ENCODE data around the gene PBXIP1. TPM values are rescaled to one million over a fixed set of nuclear protein-coding genes. Genes with fewer than 3 reads are reported as not detected.

Gene PBXIP1
- total and polyA plus RNA-seq, 10 of the 15 experiments (the other 5 are each of a cell fraction or from before 2014, with no cell fraction given), result 0.63 to 25.6 (median 15.4) TPM

DNA sequence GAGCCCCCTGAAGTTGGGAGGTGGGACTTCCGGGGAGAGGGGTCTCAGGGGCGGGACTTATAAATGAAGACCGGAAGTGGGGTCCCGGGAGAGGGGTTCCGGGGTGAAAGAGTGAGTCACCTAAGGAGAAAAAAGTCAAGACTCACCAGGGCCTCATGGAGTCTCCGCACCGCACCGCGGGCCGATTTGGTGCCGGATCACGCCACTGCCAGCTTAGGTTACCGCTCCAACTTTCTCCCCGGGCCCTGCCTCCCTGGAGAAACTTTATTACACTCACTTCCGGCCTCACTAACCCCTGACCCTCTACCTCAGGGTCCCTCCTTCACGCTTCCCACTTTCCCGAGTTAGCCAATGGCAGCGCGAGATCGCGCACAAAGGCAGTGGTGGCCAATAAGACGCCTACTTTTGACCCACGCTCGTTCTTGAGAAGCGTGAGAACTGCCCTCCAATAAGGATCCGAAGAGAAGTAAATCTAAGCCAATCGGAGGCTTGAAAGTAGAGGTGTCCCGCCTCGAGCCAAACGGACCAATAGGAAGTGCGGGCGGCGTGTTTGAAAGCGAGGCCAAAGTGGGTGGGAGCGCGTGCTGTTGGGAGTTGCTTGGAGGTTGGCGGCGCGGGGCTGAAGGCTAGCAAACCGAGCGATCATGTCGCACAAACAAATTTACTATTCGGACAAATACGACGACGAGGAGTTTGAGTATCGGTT is 18.4 kb upstream of the PBXIP1 start, which contains the start of gene CKS1B (continued):
- TF ChIP-seq HSF1 (IDR thresholded peaks at IDR 0.05; ENCODE audit: low read depth, low read length), result 0 out of 2 replicates have a peak, but pooled peaks have one; percentile 17
- TF ChIP-seq ETV6 (conservative IDR thresholded peaks at IDR 0.05 in 1 of 2, IDR thresholded peaks at IDR 0.05 in 1 of 2; ENCODE audit: borderline replicate concordance in 1 of 2, low read depth in 1 of 2), result no peak
- TF ChIP-seq, protein P1, sequence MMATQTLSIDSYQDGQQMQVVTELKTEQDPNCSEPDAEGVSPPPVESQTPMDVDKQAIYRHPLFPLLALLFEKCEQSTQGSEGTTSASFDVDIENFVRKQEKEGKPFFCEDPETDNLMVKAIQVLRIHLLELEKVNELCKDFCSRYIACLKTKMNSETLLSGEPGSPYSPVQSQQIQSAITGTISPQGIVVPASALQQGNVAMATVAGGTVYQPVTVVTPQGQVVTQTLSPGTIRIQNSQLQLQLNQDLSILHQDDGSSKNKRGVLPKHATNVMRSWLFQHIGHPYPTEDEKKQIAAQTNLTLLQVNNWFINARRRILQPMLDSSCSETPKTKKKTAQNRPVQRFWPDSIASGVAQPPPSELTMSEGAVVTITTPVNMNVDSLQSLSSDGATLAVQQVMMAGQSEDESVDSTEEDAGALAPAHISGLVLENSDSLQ (IDR thresholded peaks at IDR 0.05), result peak; percentile 91
- TF ChIP-seq JUND (IDR thresholded peaks at IDR 0.05; ENCODE audit: low read depth, low read length), result no peak
- peak; percentile 99 for TF ChIP-seq NFYB (IDR thresholded peaks at IDR 0.05; ENCODE audit: insufficient read depth, low read depth, low read length)
- TF ChIP-seq KDM1A (IDR thresholded peaks at IDR 0.05; ENCODE audit: borderline replicate concordance), result no peak
- TF ChIP-seq E4F1 (IDR thresholded peaks at IDR 0.05; ENCODE audit: borderline replicate concordance, partially characterized antibody), result peak; percentile 64
- peak; percentile 5; the same call in 1 of the 2 replicates for TF ChIP-seq DPF2 (IDR thresholded peaks at IDR 0.05)
- peak; percentile 56 for TF ChIP-seq GATAD2B (conservative IDR thresholded peaks at IDR 0.05; ENCODE audit: low read depth)
- no peak; the same call in 1 of the 2 replicates for TF ChIP-seq CBFB (IDR thresholded peaks at IDR 0.05; ENCODE audit: low read depth)
- peak; percentile 100 for TF ChIP-seq SIN3A (IDR thresholded peaks at IDR 0.05; ENCODE audit: low read depth, low read length)
- TF ChIP-seq CHD4 (IDR thresholded peaks at IDR 0.05), result no peak
- TF ChIP-seq TBL1XR1 (IDR thresholded peaks at IDR 0.05; ENCODE audit: low read depth, low read length), result no peak
- TF ChIP-seq MTA2 (IDR thresholded peaks at IDR 0.05; ENCODE audit: low read depth), result peak; percentile 92
- TF ChIP-seq TAF1 (IDR thresholded peaks at IDR 0.05; ENCODE audit: borderline replicate concordance, low read depth, low read length), result peak; percentile 38; the same call in 1 of the 2 replicates
- peak; percentile 92 for TF ChIP-seq NFYA (IDR thresholded peaks at IDR 0.05; ENCODE audit: borderline replicate concordance, low read depth, low read length)
- TF ChIP-seq MXI1 (IDR thresholded peaks at IDR 0.05; ENCODE audit: low read depth, low read length), result peak; percentile 100
- no peak for TF ChIP-seq TARDBP (IDR thresholded peaks at IDR 0.05; ENCODE audit: borderline replicate concordance)
- no peak for TF ChIP-seq KAT2A (conservative IDR thresholded peaks at IDR 0.05; ENCODE audit: control insufficient read depth, low read depth, low read length)
- TF ChIP-seq PBX3 (IDR thresholded peaks at IDR 0.05; ENCODE audit: insufficient replicate concordance, low read depth, low read length), result no peak
- peak; percentile 97 for TF ChIP-seq SP1 (IDR thresholded peaks at IDR 0.05; ENCODE audit: low read depth, low read length)
- no peak; the same call in 1 of the 2 replicates for TF ChIP-seq ATF7 (IDR thresholded peaks at IDR 0.05; ENCODE audit: low read depth)
- TF ChIP-seq ZNF24 (IDR thresholded peaks at IDR 0.05), result no peak
- peak; percentile 91 for TF ChIP-seq GABPA (IDR thresholded peaks at IDR 0.05; ENCODE audit: low read depth)
